Activated CD8-positive, alpha-beta memory T cell treated with anti-CD3 and anti-CD28 coated beads for 1 hour (primary cell): Measurements from ENCODE around the gene APOL6.

Experiments
- DNase-seq, 2 donors: peaks; one replicate each; pipeline ENCODE4 v3.0.0-alpha.2; 2020; ENCODE audit warnings: low read depth in 1 of 2; ENCODE audit errors: extremely low read depth in 1 of 2

Gene APOL6, protein sequence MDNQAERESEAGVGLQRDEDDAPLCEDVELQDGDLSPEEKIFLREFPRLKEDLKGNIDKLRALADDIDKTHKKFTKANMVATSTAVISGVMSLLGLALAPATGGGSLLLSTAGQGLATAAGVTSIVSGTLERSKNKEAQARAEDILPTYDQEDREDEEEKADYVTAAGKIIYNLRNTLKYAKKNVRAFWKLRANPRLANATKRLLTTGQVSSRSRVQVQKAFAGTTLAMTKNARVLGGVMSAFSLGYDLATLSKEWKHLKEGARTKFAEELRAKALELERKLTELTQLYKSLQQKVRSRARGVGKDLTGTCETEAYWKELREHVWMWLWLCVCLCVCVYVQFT

DNA sequence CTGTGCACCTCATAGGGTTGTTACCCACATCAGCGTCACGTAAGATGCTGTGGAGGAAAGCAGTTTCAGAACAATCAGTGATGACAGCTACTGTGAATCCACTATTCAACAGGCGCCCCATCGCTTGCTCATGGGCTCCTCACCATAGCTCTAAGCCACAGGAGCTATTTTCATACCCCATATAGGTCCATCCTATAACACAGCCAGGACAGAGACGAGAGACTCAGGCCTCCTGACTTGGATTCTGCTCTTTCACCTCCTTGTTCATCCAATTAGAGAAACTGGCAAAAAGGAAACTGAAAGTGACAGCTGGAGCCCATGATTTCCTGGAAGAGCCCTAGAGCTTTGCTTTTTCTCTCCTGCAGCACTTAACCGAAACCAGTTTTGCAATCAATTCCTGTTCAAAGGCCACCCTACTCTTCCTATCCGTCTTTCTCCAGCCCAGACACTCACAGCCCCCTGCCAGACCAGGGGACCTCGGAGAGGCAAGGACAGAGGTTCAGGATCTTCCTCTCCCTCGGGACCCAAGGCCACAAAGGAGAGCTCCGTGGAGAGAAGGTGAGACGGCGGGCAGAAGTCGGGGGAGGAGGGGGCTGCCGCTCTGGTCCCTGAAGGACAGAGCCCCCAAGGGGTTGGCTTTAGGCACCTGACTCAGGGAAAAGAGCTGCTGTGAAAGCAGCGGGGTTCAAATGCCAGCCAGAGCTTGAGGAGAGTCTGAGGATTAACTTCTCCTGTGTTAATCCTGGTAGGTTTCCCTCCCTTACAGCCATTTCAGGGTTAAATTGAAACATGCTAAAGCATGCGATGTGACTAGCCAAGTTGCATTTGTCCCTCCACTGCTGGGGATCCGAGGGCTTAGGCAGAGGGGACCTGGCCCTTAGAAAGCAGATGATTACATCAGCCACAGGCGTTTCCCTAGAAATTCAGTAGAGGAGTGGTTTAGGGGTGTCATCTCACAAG is at the start of gene APOL6:
Gene APOL6 (plus strand): TSS at position 381 of the 960 bp plus-strand sequence. CDS start 7,980 bp downstream, outside the sequence.
- no peak for DNase-seq

DNA sequence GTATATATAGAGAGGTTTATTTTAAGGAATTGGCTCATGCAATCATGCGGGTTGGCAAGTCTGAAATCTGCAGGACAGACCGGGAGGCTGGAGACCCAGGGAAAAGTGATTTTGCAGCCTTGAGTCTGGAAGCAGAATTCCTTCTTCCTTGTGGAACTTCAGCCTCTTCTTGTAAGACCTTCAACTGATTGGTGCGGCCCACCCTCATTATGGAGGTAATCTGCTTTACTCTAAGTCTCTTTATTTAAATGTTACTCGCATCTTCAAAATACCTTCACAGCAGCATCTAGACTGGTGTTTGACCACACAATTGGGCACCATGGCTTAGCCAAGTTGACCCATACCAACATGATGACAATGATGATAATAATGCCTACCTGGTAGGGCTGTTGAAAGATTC is 48.9 kb upstream of the APOL6 start:
- no peak for DNase-seq

DNA sequence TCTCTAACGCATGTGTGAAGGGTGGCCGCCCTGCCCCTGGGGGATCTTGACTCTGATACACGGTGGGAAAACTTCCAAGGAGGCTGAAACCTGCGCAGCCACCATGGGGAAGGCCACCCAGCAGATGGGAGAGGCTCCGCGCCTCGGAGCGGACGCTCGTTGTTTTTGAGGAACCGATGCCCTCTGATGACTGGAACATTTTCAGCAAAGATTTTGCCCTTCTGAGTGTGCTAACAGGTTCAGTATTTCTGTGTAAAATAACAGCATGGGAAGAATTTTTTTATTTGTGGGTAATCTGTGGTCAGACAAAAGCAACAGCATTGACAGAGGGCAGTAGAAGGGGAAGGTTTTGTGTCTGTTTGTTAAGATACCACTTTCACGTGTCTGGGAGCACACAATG is 47.8 kb upstream of the APOL6 start:
- no peak for DNase-seq

DNA sequence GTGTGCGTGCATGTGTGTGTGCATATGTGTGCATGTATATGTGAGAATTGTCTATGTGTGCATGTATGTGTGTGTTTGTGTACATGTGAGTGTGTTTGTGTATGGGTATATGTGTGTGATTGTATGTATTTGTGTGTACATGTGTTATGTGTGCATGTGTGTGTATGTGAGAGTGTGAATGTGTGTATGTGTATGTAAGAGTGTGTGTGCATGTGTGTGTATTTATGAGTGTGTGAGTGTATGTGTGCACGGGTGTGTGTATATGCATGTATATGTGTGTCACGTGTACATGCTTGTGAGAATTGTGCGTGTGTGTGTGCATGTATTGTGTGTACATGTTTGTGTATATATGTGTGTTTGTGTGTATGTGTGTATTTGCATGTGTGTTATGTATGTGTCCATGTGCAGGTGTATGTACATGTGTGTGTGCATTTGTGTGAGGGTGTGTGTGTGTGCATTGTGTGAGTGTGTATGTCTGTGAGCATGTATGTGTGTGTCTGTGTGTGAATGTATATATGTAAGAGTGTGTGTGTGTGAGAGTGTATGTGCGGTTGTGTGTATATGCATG is 47.1 kb upstream of the APOL6 start:
- DNase-seq: no peak

DNA sequence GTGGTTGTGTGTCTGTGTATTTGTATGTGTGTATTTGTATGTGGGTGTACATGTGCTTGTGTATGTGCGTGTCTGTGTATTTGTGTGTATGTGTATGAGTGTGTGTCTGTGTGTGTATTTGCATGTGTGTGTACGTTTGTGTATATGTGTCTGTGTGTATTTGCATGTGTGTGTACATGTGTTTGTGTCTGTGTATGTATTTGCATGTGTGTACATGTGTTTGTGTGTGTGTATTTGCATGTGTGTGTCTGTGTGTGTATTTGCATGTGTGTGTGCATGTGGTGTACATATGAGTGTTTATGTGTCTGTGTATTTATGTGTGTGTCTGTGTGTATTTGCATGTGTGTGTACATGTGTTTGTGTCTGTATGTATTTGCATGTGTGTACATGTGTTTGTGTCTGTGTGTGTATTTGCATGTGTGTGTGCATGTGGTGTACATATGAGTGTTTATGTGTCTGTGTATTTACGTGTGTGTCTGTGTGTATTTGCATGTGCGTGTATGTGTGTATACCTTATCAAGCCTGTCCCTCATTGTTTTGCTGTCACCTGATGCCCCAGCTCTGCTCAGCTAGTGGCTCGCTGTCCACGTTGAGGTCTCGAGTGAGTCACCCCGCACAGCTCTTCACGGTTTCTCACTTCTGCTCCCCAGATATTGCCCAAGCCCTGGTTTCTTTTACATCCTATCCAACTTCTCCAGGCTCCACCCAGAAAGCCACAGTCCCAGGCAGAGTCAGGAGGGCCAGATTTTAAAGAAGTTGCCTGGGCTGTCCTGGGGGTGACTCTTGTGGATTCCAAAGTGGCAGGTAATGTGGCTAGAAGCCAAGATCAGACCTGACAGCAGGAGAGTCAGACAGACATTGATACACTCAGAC is 46.3 kb upstream of the APOL6 start:
- DNase-seq: no peak

DNA sequence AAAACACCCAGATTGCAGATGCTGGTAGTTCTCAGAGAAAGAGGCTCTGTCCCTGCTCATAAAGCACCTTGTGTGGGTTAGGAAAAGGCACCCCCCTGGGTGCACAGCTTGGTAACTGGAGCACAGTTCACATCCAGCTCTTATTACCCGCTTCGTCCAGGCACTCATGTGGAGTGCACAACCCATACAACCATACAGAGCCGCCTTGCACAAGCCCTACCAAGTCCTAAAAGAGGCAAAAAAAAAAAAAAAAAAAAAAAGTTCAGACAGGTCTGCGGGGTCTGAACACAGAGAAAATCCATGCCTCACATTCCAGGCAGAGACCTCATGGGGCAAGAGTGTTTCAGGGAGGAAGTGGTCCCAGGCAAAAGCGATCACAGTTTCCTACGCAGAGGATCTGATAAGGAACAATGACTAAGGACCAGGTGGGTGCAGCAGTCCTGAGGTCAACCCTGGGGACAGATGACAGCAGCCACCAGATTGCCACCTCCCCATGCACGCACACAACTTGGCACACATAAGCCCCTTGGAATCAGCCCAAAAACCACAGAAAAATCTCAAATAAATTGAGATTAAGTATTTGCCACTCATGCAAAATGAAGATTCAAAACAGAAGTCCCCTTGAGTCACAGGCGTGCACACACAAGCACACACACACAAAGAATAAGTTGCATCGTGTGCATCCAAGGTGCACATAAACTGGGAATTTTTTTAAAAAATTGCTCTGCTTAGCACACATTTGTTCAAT is 43.5 kb upstream of the APOL6 start:
- DNase-seq: no peak

DNA sequence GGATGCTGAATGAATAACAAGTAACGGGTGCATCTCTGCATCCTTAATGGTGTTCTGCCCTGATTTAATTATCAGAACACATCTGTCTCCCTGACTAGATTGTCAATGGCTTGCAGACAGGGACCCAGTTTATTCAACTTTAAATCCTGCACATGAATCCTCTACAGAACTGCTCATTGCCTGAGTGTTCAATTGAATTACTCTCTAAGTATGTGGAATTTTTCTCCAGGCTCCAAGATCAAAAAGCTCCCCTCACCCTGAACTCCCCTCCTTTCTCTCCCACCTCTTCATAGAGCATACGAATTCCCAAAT is 42.9 kb upstream of the APOL6 start:
- no peak for DNase-seq

DNA sequence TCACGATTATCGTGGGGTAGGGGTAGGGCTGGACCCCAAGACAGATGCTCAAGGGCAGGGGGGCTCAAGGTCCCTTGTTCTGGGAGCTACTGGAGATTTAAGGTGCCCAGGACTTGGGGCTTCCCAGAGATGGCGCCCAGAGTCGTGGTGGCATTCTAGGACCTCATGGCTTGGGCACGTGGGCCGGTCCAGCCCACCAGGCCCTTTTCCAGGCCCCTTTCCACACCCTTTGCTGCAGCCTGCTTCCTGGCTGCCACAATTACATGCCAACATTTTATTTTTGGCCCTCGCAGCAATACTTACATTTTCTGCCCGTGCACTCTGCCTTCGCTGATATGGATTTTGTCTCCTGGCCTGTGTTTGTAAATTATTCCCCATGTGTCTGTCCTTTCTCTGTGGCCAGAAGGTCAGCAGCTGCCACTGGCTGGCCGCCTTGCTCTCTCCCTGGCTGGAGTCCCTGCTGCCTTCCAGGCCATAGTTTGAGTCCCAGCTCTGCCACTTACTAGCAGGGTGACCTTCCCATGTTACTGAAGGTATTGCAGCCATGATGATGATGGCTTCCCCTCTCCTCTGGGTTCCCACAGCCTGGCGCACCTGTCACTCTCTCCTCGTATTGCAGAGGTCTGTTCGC is 42.3 kb upstream of the APOL6 start:
- DNase-seq: no peak

DNA sequence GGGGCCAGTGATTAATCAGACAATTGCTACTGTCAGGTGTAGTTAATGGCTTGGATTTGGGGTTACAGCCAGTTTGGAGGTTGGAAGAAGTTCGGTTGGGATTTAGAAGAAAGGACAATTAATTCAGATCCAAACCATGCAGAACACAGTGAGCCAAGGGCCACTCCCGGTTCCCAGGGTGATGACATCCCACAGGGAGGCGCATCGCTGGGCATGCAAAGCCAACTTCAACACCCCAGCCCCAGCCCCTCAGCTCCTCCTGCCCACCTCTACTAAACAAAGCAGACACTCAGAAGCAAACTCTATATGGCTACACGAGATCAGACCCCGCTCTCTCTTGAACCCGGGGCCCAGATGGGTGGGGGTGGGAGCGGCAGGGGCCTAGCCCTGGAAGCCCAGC is 41.3 kb upstream of the APOL6 start:
- no peak for DNase-seq

DNA sequence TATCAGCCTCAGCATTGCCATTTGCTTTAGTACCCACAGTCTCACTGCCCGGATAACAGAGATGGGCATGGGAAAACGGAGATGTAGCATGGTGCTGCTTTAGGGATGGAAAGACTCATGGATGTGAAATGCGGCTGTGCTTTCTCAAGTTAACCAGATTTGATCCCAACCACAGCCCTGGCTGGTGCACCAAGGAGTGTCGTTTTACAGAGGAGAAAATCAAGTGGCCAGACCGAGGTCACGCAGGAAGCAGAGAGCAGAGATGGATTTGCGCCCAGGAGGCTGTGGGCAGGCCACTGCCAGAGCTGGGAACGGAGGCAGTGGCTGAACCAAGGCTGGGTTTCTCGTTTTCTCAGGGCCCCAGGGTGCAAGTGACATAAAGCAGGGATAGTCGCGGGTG is 40.2 kb upstream of the APOL6 start:
- DNase-seq: no peak

DNA sequence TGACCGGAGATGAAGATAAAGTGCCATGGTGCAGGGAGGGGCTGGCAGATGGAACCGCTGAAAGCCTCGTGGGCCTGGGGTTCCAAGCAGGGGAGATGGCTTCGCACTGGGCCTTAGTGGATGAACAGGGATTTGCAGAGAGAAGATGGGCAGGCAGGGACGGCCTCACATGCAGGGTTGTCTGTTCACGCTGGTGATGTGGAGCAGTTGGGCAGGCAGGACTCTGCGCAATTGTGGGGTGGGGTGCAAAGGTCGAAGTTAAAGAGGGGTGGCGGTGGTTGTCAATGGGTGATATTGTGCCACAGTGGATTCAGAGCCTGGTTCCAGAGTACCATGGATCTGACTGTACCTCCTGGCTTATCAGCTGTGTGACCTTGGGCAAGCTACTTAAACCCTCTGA is 39.0 kb upstream of the APOL6 start:
- no peak for DNase-seq

DNA sequence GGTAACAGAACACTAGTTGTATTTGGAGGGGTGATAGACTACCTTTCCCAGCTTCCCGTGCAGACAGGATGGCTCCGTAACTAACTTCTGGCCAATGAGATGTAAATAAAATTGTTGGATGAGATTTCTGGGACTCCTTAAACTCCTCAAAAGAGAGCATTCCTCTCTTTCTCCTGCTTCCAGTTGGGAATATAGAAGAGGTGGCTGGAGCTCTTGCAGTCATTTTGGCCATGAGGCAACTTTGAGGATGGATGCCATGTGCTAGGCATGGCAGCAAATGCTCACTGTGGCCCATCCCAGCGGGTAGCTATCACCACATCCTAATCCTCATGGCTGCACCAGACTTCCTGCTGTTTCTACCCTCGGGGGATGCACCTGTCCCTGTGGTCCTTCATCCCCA is 38.5 kb upstream of the APOL6 start:
- DNase-seq: no peak

DNA sequence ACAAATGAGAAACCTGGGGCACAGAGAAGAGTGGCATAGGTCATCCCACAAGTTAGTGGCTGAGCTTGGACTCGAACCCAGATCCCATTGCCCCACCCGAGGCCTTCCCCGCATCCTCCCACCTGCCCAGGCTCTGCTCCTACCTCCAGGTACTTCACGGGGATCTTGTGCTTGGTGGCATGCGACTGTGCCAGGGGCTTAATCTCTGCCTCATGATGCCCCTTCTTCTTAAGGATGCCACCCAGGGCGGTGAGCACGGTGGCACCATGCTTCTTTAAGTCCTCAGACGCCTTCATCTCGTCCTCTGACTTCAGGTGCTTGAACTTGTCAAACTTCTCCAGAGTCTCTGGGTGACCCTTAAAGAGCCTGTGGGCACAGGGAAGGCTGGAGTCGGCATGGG is 37.5 kb upstream of the APOL6 start:
- no peak for DNase-seq

DNA sequence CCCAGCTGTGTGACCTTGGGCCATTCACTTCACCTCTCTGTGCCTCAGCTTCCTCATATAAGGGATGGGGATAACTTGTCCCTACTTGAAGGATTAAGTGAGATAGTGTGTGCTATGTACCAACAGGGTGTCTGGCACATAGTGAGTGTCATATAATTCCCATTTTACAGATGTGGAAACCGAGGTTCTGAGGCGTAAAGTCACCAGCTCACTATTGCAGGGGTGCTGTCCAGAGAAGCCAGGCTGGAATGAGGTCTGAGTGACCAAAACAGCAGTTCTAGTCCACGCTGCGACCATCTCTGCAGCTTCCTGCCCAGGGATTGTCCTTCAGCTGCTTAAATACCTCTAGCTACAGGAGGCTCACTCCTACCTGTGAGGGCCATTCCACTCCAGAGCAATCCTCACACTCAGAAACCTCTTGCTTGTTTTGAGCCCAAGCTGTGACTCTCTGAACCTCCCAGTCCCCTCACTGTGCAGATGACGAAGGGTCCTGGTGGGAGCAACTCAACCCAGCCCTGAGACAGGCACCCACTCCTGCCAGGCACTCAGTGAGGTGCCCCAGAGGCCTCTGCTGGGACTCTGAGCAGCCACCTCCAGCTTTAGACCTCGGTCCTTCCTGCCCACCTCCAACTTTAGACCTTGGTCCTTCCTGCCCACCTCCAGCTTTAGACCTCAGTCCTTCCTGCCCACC is 36.9 kb upstream of the APOL6 start:
- DNase-seq: no peak

DNA sequence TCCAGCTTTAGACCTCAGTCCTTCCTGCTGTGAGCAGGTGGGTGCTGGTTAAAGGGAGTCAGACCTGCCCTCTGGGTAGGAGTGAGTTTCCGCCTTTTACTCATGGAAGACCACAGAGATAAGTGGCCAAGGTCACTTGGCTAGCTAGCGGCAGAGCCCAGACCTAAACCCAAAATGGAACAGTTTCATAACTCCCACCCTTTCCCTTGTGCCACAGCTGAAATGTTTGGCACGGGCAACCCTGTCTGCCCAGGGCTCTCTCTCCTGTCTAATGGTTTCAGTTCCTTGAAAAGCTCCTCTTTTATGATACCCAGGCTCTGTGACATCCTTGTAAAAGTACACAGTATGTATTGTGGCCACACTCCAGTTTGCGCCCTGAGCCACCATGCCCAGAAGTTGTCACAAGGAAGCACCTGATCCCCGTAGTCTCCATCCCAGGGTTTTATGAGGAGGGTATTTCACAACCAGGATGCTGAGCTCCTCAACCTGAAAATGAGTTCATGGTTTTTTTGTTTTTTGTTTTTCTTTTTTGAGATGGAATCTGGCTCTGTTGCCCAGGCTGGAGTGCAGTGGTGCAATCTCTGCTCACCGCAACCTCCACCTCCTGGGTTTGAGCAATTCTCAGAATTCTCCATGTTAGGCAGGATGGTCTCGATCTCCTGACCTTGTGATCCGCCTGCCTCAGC is 36.2 kb upstream of the APOL6 start:
- DNase-seq: no peak

DNA sequence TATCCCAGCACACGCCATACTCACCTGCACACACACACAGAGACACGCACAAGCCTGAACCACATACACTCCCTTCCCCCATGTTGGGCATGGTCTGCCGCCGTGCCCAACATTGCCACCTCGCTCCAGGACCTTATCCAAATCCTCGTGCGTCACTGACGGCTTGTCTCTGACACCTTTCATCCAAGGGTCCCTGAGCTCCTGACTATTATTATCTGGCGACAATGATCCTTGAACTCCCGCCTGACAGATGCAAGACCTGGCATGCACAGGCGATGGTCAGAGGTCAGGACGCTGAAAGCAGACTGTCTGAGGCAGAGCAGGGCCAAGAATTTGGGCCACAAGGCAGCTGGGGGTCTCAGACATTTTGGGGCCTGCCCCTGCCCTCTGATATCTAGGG is 35.3 kb upstream of the APOL6 start:
- no peak for DNase-seq

DNA sequence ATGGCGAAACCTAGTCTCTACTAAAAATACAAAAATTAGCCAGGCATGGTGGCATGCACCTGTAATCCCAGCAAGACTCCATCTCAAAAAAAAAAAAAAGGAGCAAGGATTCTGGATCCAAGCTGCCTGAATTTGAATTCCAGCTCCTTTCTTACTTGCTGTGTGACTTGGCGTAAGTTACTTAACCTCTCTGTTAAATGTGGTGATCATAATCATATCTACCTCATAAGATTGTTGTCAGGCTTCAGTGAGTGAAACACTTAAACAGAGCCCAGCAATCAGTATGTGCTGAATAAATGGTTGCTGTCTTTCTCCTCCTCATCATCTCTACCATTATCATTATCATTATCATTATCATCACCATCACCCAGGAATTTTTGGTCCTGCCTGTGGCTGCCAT is 33.8 kb upstream of the APOL6 start:
- DNase-seq: no peak

DNA sequence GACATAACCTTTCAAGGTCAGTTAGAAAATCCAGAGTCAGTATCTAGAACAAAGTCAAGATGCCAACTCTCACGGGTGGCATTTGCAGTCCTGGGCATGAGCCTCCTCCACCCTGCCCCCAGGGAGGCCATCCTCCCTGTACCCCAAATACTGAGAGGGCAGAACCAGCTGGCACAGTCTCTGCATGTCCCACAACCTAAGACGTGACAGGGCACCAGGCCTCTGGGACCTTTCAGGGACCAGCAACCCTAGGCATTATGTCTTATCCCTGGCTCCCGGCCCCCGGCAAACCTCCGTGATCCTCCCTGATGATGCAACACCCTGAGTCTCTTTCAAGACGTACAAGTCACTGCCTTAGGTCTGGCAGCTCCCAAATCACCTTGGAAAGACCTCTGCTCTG is 33.1 kb upstream of the APOL6 start:
- DNase-seq: no peak

DNA sequence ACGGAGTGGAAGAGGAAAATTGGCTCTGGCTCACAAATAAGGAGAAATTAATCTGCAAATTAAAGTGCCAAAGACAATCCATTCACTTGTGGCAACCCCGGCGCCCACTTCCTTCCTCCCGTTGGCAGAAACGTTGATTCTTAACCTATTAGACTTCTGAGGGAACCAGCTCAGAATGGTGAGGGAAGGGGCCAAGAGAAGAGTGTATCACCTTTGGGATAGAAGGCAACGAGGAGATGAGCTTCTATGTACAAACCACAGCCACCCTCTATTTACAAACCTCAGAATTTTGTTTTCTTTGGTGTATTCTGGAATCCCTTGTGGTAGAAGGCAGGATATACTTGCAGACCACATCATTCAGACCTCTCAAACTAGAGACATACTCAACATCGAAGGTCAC is 32.2 kb upstream of the APOL6 start:
- DNase-seq: no peak
